Activated CD8-positive, alpha-beta memory T cell treated with anti-CD3 and anti-CD28 coated beads, Interleukin-2, amount 50 U/mL, for 1 hour (primary cell): Measurements from ENCODE around the gene CDC14A.

ENCODE experiments used
- DNase-seq: peaks from one replicate; pipeline ENCODE4 v3.0.0-alpha.2; 2020; ENCODE audit errors: extremely low read depth

CDC14A gene

GRCh38 chr1:100536031-100536430 lies 183.7 kb downstream of the CDC14A start:
- DNase-seq, result no peak

DNA sequence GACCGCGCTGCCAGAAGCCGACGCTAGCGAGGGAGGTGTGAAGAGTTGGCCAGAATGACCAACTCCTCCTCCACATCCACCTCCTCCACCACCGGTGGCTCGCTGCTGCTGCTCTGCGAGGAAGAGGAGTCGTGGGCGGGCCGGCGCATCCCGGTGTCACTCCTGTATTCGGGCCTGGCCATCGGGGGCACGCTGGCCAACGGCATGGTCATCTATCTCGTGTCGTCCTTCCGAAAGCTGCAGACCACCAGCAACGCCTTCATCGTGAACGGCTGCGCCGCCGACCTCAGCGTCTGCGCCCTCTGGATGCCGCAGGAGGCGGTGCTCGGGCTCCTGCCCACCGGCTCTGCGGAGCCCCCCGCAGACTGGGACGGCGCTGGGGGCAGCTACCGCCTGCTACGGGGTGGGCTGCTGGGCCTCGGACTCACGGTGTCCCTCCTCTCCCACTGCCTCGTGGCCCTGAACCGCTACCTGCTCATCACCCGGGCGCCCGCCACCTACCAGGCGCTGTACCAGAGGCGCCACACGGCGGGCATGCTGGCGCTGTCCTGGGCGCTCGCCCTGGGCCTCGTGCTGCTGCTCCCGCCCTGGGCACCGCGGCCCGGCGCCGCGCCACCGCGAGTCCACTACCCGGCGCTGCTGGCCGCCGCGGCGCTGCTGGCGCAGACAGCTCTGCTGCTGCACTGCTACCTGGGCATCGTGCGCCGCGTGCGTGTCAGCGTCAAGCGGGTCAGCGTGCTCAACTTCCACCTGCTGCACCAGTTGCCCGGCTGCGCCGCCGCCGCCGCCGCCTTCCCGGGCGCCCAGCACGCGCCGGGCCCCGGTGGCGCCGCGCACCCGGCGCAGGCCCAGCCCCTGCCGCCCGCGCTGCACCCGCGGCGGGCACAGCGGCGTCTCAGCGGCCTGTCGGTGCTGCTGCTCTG lies 186.9 kb downstream of the CDC14A start:
- no peak for DNase-seq

DNA sequence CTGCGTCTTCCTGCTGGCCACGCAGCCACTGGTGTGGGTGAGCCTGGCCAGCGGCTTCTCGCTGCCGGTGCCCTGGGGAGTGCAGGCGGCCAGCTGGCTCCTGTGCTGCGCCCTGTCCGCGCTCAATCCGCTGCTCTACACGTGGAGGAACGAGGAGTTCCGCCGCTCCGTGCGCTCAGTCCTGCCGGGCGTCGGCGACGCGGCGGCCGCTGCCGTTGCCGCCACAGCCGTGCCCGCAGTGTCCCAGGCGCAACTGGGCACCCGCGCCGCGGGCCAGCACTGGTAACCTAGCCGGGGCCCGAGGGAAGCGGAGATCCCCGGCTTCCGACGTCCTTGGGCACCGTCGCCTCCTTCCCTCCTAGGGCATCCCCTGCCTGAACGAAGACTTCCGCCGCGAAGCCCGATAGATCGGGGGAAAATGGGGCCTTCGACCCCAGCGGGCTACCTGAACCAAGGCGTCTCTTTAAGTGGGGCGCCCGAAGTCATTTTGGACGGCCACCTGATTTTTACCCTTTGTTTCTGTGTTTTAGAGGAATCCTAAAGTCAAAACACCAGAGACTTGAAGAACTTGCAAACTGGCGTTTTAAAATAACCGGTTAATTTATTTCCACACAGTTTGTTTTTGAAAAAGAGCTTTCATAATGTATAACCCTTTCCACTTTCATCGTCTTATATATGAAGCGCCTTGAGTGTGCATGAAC lies 187.7 kb downstream of the CDC14A start:
- no peak for DNase-seq

DNA sequence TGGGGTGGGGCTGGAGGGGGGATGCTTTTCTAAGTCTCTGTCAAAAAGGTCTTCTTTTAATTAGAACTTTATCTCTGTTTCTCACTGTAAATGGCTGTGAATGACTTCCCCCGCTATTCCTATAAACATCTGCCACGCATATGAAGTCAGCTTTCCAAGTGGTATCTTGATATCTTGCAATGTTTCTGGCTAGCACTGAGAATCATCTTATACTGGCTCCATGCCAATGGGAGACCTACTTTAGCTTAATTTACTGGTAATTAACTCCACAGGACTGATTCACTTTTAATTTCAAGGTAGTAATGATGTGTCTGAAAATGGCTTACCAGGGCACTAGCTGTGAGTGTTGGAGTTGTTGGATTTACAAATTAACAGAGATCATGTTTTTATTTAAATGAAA lies 190.0 kb downstream of the CDC14A start:
- DNase-seq, result no peak

- no peak for DNase-seq
Measured at GRCh38 chr1:100543640-100544039, 191.3 kb downstream of the CDC14A start.

GRCh38 chr1:100544791-100545190 lies 192.5 kb downstream of the CDC14A start:
- DNase-seq, result no peak

DNA sequence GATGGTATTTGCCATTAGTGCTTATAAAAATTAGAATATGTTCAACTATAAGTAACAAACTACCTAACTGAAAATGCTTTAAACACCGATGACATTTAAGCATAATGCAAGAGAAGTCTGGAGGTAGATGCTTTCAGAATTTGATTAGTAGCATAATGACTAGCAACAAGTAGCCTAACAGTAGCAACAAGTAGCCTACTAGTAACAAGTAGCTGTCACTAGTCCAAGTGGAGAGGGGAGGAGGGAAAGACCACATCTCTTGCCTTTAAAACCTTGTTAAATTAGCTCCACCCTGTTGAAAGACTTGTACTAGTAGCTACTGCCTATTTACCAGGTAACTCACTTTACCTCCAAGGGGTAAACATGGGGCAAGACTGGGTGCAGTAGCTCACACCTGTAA lies 193.5 kb downstream of the CDC14A start:
- DNase-seq, result no peak

GRCh38 chr1:100552031-100552430 lies 199.7 kb downstream of the CDC14A start:
- DNase-seq, result no peak

DNA sequence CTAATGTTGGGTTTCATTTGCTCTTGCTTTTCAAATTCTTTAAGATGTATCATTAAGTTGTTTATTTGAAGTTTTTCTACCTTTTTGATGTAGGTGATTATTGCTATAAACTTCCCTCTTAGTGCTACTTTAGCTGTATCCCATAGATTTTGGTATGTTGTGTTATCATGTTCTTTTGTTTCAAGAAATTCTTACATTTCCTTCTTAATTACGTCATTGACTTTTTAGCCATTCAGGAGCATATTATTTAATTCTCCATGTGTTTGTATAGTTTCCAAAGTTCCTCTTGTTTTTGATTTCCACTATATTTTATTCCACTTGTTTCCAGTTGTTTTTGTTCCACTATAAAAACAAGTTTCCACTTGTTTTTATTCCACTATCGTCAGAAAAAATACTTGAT lies 200.6 kb downstream of the CDC14A start:
- DNase-seq, result no peak

GRCh38 chr1:100556181-100556580 lies 203.9 kb downstream of the CDC14A start:
- no peak for DNase-seq

DNA sequence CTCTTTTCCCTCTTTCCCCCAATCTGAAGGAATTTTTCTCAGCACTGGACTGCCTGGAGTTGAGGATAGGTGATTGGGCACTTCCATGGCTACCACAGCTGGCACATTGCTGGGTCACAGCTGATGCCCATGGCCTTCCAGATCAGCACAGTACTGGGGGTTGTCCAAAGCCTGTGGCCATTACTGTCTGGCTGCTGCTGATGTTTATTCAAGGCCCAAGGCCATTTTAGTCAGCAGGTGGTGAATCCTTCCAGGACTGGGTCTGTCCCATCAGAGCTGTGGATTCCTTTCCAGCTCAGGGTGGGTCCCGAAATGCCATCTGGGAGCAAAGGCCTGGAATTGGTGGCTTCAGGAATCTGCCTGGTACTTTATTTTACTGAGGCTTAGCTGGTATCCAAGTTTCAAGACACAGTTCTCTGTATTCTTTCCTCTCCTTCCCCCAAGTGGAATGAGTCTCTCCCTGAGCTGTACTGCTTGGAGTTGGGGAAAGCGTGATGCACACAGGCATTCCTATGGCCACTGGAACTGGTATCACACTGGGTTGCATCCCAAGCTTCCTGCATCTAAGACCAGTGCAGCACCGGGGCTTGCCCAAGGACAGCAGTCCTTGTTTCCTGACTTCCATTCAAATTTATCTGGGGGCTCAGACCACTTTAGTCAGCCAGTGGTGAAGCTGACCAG lies 204.8 kb downstream of the CDC14A start:
- DNase-seq, result no peak

GRCh38 chr1:100557606-100557953 lies 205.3 kb downstream of the CDC14A start:
- no peak for DNase-seq

DNA sequence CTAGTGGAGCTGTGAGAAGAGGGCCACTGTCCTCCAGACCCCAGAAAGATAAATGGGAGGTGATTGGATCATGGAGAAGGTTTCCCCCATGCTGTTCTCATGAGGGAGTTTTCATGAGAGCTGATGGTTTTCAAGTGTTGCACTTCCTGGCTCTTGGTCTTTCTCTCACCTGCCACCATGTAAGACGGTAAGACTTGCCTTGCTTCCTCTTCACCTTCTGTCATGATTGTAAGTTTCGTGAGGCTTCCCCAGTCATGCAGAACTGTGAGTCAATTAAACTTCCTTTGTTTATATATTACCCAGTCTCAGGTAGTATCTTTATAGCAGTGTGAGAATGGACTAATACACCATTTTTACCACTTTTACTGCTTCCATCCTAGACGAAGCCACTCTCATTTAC lies 213.2 kb downstream of the CDC14A start:
- no peak for DNase-seq

- DNase-seq, result no peak
Measured at GRCh38 chr1:100565937-100566699, 213.8 kb downstream of the CDC14A start.

DNA sequence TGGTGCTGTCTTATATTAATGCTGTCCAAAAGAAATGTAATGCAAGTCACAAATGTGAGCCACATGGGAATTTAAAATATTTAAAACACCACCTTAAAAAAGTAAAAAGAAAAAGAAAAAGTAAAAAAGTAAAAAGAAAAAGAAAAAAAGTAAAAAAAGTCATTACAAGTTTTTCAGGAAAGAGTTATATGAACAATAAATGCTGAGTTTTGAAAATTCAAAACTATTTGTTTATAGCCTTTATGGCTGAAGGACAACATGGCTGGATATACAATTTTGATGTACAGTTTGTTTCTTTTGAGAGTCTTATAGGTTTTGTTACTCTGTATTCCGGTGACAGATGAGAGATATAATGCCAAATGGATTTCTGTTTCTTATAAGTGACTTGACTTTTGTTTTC lies 214.8 kb downstream of the CDC14A start:
- no peak for DNase-seq
